Measurements from ENCODE around the gene CALCOCO1. TPM values are rescaled to one million over a fixed set of nuclear protein-coding genes. Genes with fewer than 3 reads are reported as not detected.
"Not testable (repeated sequence)": the region's sequence is repeated elsewhere in the genome, so short reads cannot be mapped to it uniquely, and the experiment has no call there.

CALCOCO1 gene
- total RNA-seq, 1 donor from 2014 or later: 86.9 TPM

DNA sequence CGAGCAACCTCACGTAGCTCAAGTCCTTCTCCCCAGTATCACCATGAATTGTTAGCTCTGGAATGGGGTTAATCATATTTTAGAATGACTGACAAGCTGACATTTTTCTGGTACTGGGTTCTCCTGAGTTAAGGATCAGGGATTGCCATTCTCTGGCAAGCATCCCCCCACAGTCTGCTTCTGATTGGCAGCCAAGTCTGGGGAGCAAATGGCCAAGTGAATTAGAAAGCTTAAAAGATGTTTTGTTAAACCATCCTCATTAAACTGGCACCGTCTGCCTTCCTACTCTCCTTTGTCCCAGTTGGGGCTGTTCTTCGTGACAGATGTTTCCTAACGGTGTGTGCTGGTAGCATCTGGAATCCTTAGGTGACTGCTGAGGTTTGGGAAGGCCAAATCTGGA, 41.7 kb upstream of the CALCOCO1 start:
- Mint-ChIP-seq H3K36me3 (ENCODE audit: low read depth) (peaks cover 1% of the 10 kb centered on the region), H3K4me1 (ENCODE audit: low read depth) (peaks cover 12% of the 10 kb centered on the region), H3K9me3 (ENCODE audit: low read depth) (no peaks in the 10 kb centered on the region), H3K27me3 (ENCODE audit: low read depth) (peaks cover 33% of the 10 kb centered on the region), H3K27ac (ENCODE audit: unreplicated experiment) (no peak overlapping the region), H3K4me3 (ENCODE audit: unreplicated experiment) (no peak overlapping the region)
- TF ChIP-seq, protein P1, sequence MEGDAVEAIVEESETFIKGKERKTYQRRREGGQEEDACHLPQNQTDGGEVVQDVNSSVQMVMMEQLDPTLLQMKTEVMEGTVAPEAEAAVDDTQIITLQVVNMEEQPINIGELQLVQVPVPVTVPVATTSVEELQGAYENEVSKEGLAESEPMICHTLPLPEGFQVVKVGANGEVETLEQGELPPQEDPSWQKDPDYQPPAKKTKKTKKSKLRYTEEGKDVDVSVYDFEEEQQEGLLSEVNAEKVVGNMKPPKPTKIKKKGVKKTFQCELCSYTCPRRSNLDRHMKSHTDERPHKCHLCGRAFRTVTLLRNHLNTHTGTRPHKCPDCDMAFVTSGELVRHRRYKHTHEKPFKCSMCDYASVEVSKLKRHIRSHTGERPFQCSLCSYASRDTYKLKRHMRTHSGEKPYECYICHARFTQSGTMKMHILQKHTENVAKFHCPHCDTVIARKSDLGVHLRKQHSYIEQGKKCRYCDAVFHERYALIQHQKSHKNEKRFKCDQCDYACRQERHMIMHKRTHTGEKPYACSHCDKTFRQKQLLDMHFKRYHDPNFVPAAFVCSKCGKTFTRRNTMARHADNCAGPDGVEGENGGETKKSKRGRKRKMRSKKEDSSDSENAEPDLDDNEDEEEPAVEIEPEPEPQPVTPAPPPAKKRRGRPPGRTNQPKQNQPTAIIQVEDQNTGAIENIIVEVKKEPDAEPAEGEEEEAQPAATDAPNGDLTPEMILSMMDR (IDR thresholded peaks at IDR 0.05): no peak
- no peak for DNase-seq (ENCODE audit: low spot score)

DNA sequence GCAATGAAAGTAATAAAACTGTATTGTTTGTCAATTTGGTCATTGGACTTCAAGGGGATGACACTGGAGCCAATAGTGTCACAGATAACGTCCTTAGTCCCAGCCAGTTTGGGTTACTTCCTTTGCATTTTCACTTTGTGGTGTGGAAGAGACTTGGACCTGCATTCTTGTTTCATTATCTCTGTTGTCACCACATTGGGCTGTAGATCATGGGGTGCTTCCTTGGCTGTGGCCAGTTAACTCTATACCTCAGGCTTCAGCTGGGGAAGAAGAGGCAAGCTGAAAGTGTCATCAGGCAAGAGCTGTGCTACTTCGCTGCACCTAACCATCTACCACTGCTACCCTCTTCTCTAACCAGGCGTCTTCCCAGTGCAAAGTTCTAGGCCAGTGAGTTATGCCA, 39.6 kb upstream of the CALCOCO1 start:
- no peak for DNase-seq (ENCODE audit: low spot score)
- no peak overlapping the region for H3K4me3 Mint-ChIP-seq (ENCODE audit: unreplicated experiment)
- H3K36me3 Mint-ChIP-seq (ENCODE audit: low read depth): peaks cover 1% of the 10 kb centered on the region
- H3K9me3 Mint-ChIP-seq (ENCODE audit: low read depth): no peaks in the 10 kb centered on the region
- peaks cover 12% of the 10 kb centered on the region for H3K4me1 Mint-ChIP-seq (ENCODE audit: low read depth)
- H3K27ac Mint-ChIP-seq (ENCODE audit: unreplicated experiment): no peak overlapping the region
- TF ChIP-seq, protein P1 (IDR thresholded peaks at IDR 0.05): no peak
- peaks cover 41% of the 10 kb centered on the region for H3K27me3 Mint-ChIP-seq (ENCODE audit: low read depth)

DNA sequence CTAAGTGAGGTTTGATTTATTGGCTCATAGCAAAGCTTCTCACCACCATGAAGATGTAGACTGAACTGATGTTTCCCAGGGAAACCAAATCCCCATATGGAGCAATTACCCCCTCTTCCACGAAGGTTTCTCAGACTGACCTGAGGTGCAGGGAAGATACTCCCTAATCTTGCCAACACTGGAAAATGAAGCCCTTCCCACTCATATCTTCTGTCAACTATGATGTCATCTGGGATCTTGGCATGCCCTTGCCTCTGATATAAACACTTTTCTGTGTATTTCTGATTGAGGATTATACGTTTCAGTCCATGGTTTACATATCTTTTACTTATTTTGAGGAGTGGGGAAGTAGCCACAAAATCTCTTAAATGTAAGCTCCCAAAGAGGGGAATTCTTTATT, 38.6 kb upstream of the CALCOCO1 start:
- TF ChIP-seq, protein P1 (IDR thresholded peaks at IDR 0.05): no peak
- Mint-ChIP-seq H3K36me3 (ENCODE audit: low read depth) (peaks cover 1% of the 10 kb centered on the region), H3K27ac (ENCODE audit: unreplicated experiment) (no peak overlapping the region), H3K9me3 (ENCODE audit: low read depth) (no peaks in the 10 kb centered on the region), H3K4me3 (ENCODE audit: unreplicated experiment) (no peak overlapping the region), H3K4me1 (ENCODE audit: low read depth) (peaks cover 12% of the 10 kb centered on the region), H3K27me3 (ENCODE audit: low read depth) (peaks cover 47% of the 10 kb centered on the region)
- no peak for DNase-seq (ENCODE audit: low spot score)

DNA sequence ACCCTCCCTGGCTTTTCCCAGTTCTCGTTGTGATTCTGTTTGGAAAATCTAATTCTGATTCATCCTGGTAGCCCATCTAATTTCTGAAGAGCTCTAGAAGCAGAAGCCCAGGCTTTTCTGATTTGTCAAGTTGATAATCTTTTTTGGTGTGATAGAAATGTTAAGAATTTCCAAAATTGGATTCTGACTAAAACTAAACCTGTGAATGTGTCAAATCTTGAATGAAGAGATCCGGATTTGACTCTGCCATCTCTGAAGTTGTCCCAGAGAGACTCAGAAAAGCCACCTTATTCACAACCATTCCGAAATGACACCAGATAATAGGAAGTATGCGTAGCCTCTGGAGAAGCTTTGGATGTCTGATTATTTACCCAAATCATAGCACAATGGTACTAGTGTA, 37.4 kb upstream of the CALCOCO1 start:
- H3K27me3 Mint-ChIP-seq (ENCODE audit: low read depth): peaks cover 57% of the 10 kb centered on the region
- no peak overlapping the region for H3K4me3 Mint-ChIP-seq (ENCODE audit: unreplicated experiment)
- TF ChIP-seq, protein P1 (IDR thresholded peaks at IDR 0.05): no peak
- peaks cover 3% of the 10 kb centered on the region for H3K4me1 Mint-ChIP-seq (ENCODE audit: low read depth)
- no peak overlapping the region for H3K27ac Mint-ChIP-seq (ENCODE audit: unreplicated experiment)
- peaks cover 1% of the 10 kb centered on the region for H3K36me3 Mint-ChIP-seq (ENCODE audit: low read depth)
- H3K9me3 Mint-ChIP-seq (ENCODE audit: low read depth): no peaks in the 10 kb centered on the region
- no peak for DNase-seq (ENCODE audit: low spot score)

DNA sequence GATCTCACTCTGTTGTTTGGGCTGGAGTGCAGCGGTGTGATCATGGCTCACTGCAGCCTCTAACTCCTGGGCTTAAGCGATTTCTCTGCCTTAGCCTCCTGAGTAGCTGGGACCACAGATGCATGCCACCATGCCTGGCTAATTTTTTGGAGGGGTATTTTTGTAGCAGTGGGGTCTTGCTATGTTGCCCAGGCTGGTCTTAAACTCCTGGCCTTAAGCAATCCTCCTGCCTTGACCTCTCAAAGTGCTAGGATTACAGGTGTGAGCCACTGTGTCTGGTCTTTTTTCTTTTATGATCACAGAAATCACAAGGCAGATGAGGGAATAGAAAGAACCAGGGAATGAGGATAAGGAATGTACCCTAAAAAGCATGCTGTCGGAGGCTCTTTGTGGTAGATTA, 35.5 kb upstream of the CALCOCO1 start:
- H3K9me3 Mint-ChIP-seq (ENCODE audit: low read depth); H3K4me1 Mint-ChIP-seq (ENCODE audit: low read depth); H3K4me3 Mint-ChIP-seq (ENCODE audit: unreplicated experiment); DNase-seq (ENCODE audit: low spot score); H3K27ac Mint-ChIP-seq (ENCODE audit: unreplicated experiment); H3K36me3 Mint-ChIP-seq (ENCODE audit: low read depth): not testable (repeated sequence)
- H3K27me3 Mint-ChIP-seq (ENCODE audit: low read depth): peaks cover 74% of the 10 kb centered on the region

DNA sequence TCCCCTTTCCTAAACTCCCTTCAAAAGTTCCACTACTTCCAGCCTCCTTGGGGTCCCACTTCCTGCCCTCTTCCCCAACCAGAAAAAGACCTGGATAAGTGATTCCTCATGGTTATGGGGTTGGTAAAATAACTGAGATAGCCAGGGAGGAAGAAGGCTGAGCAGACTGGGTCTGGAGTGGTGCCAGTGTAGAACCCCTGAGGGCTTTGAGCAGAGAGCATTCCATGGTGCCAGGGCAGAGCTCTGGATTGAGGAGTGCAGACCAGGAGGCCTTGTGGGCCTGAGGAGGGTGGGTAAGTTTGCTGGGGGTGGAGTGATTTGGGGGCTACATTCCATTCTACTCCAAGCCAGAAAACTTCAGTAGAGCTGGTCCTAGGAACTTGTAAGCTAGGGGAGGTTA, 34.1 kb upstream of the CALCOCO1 start:
- Mint-ChIP-seq H3K4me1 (ENCODE audit: low read depth) (no peaks in the 10 kb centered on the region), H3K4me3 (ENCODE audit: unreplicated experiment) (no peak overlapping the region), H3K9me3 (ENCODE audit: low read depth) (no peaks in the 10 kb centered on the region), H3K27me3 (ENCODE audit: low read depth) (peaks cover 72% of the 10 kb centered on the region), H3K27ac (ENCODE audit: unreplicated experiment) (no peak overlapping the region), H3K36me3 (ENCODE audit: low read depth) (no peaks in the 10 kb centered on the region)
- DNase-seq (ENCODE audit: low spot score): no peak
- TF ChIP-seq, protein P1 (IDR thresholded peaks at IDR 0.05): no peak

Data from chondrocyte (in vitro differentiated cells).